HG03103 (cell line): ENCODE measurements around the gene MSANTD1.

Experiments used
- ATAC-seq: cut with Tn5 transposase; IDR thresholded peaks from one replicate; pipeline ENCODE4 v1.9.1; 2021; ENCODE audit warnings: low read depth; ENCODE audit not compliant: unreplicated experiment

MSANTD1 gene

GRCh38 chr4:3246458-3247398 lies 2.2 kb upstream of the MSANTD1 start:
- ATAC-seq, result no peak

- no peak for ATAC-seq
These were observed 1.4 kb upstream of the MSANTD1 start for GRCh38 chr4:3247399-3248177.

- no peak for ATAC-seq
These were observed 830 bp upstream of the MSANTD1 start for GRCh38 chr4:3248178-3248480.

GRCh38 chr4:3249711-3250437 lies 915 bp downstream of the MSANTD1 start:
- ATAC-seq, result no peak

- ATAC-seq, result no peak
These were observed 1.5 kb downstream of the MSANTD1 start for GRCh38 chr4:3250438-3250955.

GRCh38 chr4:3250956-3251690 lies 2.2 kb downstream of the MSANTD1 start:
- ATAC-seq, result no peak

- ATAC-seq, result no peak
These were observed 2.9 kb downstream of the MSANTD1 start for GRCh38 chr4:3251691-3252479.

GRCh38 chr4:3252480-3252828 lies 3.5 kb downstream of the MSANTD1 start:
- no peak for ATAC-seq

GRCh38 chr4:3252831-3253641 lies 4.1 kb downstream of the MSANTD1 start:
- ATAC-seq, result no peak

GRCh38 chr4:3253808-3254207 lies 4.8 kb downstream of the MSANTD1 start:
- no peak for ATAC-seq

- ATAC-seq, result no peak
These were observed 5.6 kb downstream of the MSANTD1 start for GRCh38 chr4:3254302-3255131.

- no peak for ATAC-seq
These were observed 6.7 kb downstream of the MSANTD1 start for GRCh38 chr4:3255611-3256186.

GRCh38 chr4:3256230-3257102 lies 7.5 kb downstream of the MSANTD1 start:
- no peak for ATAC-seq

- no peak for ATAC-seq
These were observed 8.2 kb downstream of the MSANTD1 start for GRCh38 chr4:3257103-3257555.

GRCh38 chr4:3257556-3258482 lies 8.9 kb downstream of the MSANTD1 start:
- ATAC-seq, result no peak
